GM23338 (cell line): ENCODE measurements around the gene C1orf74. TPM values are rescaled to one million over a fixed set of nuclear protein-coding genes. Genes with fewer than 3 reads are reported as not detected.

Experiments used
- ATAC-seq: fragments of 200-7000 bp; cut with Tn5 transposase; 3 replicates; pipeline ENCODE4 v1.9.1; 2020
- DNase-seq: peaks from one replicate; pipeline ENCODE4 v3.0.0-alpha.2; 2015; ENCODE audit warnings: low spot score
- H2AFZ ChIP-seq: fragments of 200-600 bp; sonication (generic); 2 replicates; pipeline ENCODE4 v1.8.0; 2016; ENCODE audit warnings: antibody characterized with exemption, mild to moderate bottlenecking, moderate library complexity
- H3F3A ChIP-seq: fragments of 200-600 bp; sonication (generic); replicated peaks from 2 replicates; pipeline ENCODE4 v1.8.0; 2017; ENCODE audit warnings: antibody characterized with exemption, mixed run types, low read depth
- H3K27ac ChIP-seq: fragments of 200-600 bp; sonication (generic); 2 replicates; pipeline ENCODE4 v1.6.1; 2016; ENCODE audit warnings: low read depth
- H3K27me3 ChIP-seq: fragments of 200-600 bp; sonication (generic); 2 replicates; pipeline ENCODE4 v1.8.0; 2016; ENCODE audit warnings: mild to moderate bottlenecking, mixed run types, moderate library complexity; ENCODE audit not compliant: insufficient read depth
- H3K36me3 ChIP-seq: fragments of 200-600 bp; sonication (generic); 2 replicates; pipeline ENCODE4 v1.8.0; 2016; ENCODE audit warnings: mild to moderate bottlenecking; ENCODE audit not compliant: insufficient read depth
- H3K4me1 ChIP-seq: fragments of 200-600 bp; sonication (generic); 2 replicates; pipeline ENCODE4 v1.8.0; 2016; ENCODE audit warnings: mild to moderate bottlenecking, moderate library complexity; ENCODE audit not compliant: insufficient read depth
- H3K4me2 ChIP-seq: fragments of 200-600 bp; sonication (generic); 2 replicates; pipeline ENCODE4 v1.7.1; 2017; ENCODE audit warnings: mixed run types
- H3K4me3 ChIP-seq: fragments of 200-600 bp; sonication (generic); 2 replicates; pipeline ENCODE4 v1.6.1; 2016; ENCODE audit warnings: mixed run types
- H3K79me2 ChIP-seq: fragments of 200-600 bp; sonication (generic); replicated peaks from 2 replicates; pipeline ENCODE4 v1.8.0; 2017; ENCODE audit warnings: mild to moderate bottlenecking; ENCODE audit not compliant: insufficient read depth
- H3K9me2 ChIP-seq: fragments of 200-600 bp; sonication (generic); 2 replicates; pipeline ENCODE4 v1.8.0; 2017; ENCODE audit not compliant: insufficient read depth
- H4K20me1 ChIP-seq: fragments of 200-600 bp; sonication (generic); replicated peaks from 2 replicates; pipeline ENCODE4 v1.8.0; 2017; ENCODE audit warnings: mild to moderate bottlenecking; ENCODE audit not compliant: insufficient read depth
- H3K27ac Mint-ChIP-seq: 2 replicates; pipeline ENCODE4 v1.8.0; 2020; ENCODE audit warnings: inconsistent platforms, mild to moderate bottlenecking, moderate library complexity, mixed read lengths
- H3K27me3 Mint-ChIP-seq: 3 replicates; pipeline ENCODE4 v1.8.0; 2022; ENCODE audit warnings: low read depth, mild to moderate bottlenecking, moderate library complexity, mixed read lengths, inconsistent platforms; ENCODE audit not compliant: insufficient read depth, poor library complexity
- H3K36me3 Mint-ChIP-seq: 3 replicates; pipeline ENCODE4 v1.8.0; 2021; ENCODE audit warnings: low read depth, mild to moderate bottlenecking, inconsistent platforms, moderate library complexity, mixed read lengths
- H3K4me1 Mint-ChIP-seq: 3 replicates; pipeline ENCODE4 v1.8.0; 2020; ENCODE audit warnings: mild to moderate bottlenecking, inconsistent platforms, mixed read lengths
- H3K4me3 Mint-ChIP-seq: 3 replicates; pipeline ENCODE4 v1.8.0; 2021; ENCODE audit warnings: moderate library complexity, mild to moderate bottlenecking, inconsistent platforms, mixed read lengths
- H3K9me3 Mint-ChIP-seq: 3 replicates; pipeline ENCODE4 v1.8.0; 2020; ENCODE audit warnings: moderate library complexity, mild to moderate bottlenecking, inconsistent platforms, mixed read lengths
- EZH2 ChIP-seq: fragments of 200-600 bp; sonication (generic); IDR thresholded peaks from one replicate; pipeline ENCODE4 v1.8.0; 2017; ENCODE audit warnings: antibody characterized with exemption, mild to moderate bottlenecking, low read depth; ENCODE audit not compliant: unreplicated experiment
- EZH2phosphoT487 ChIP-seq: fragments of 200-600 bp; sonication (generic); IDR thresholded peaks from one replicate; pipeline ENCODE4 v1.8.1; 2018; ENCODE audit warnings: antibody characterized with exemption; ENCODE audit not compliant: unreplicated experiment
- JUNB ChIP-seq: IDR thresholded peaks from one replicate; pipeline ENCODE4 v1.6.1; 2016; ENCODE audit warnings: antibody characterized with exemption; ENCODE audit not compliant: unreplicated experiment
- POLR2AphosphoS5 ChIP-seq: IDR thresholded peaks from 2 replicates; pipeline ENCODE4 v1.6.1; 2016; ENCODE audit warnings: antibody characterized with exemption, low read depth
- ZNF331 ChIP-seq: fragments of 250-450 bp; sonication (Bioruptor Pico); IDR thresholded peaks from 2 replicates; pipeline ENCODE4 v1.5.0; 2020; ENCODE audit warnings: low read depth, mild to moderate bottlenecking, moderate library complexity
- polyA plus RNA-seq: library from polyadenylated mRNA; unstranded; fragments of >200 nt; fragmentation: Nextera tagmentation; extraction: Ambion mirVana; gene quantifications from 2 replicates; pipeline ENCODE4 v1.2.1, GENCODE V29; 2016
- total RNA-seq: library from RNA; depleted of rRNA; stranded (reverse); fragments of >200 nt; shearing (Covaris generic); gene quantifications from 2 replicates; pipeline ENCODE4 v1.2.3, GENCODE V29; 2014
- TF ChIP-seq, protein P1 (sequence below): IDR thresholded peaks from 2 replicates; pipeline ENCODE4 v1.6.1; 2016; ENCODE audit warnings: antibody characterized with exemption
- TF ChIP-seq, protein P2 (sequence below): fragments of 250-450 bp; sonication (Bioruptor Pico); IDR thresholded peaks from 2 replicates; pipeline ENCODE4 v1.5.0; 2020; ENCODE audit warnings: mild to moderate bottlenecking, moderate library complexity
- TF ChIP-seq, protein P3 (sequence below), 2 experiments: fragments of 200-600 bp in 1 of 2; sonication (generic) in 1 of 2; conservative IDR thresholded peaks; 2 replicates each; pipeline versions ENCODE4 v1.5.1 to v1.6.1; 2016 to 2017; ENCODE audit warnings: antibody characterized with exemption in 2 of 2, low read depth in 2 of 2, mild to moderate bottlenecking in 2 of 2, moderate library complexity in 1 of 2

The C1orf74 gene
- total and polyA plus RNA-seq, 2 experiments from 2014 or later = 2.8 to 3.9 TPM

DNA sequence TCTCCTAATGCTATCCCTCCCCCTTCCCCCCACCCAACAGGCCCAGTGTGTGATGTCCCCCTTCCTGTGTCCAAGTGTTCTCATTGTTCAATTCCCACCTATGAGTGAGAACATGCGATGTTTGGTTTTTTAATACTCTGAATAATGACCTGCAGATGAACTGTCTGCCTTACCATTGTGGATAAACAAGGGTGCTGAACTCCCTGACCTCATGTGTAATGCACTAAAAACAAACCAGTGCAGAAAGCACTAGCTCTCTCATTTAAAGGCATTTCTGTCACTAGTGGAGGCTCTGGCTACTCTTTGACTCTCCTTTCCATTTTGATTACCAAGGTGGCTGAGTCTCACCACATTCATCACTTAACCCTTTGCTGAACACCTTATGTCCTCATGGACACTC, 51.6 kb downstream of the C1orf74 start:
- Mint-ChIP-seq H3K27ac (no peak overlapping the region), H3K4me1 (peaks cover 3% of the 10 kb centered on the region; the same call in 1 of the 3 replicates), H3K36me3 (no peaks in the 10 kb centered on the region), H3K4me3 (no peak overlapping the region), H3K9me3 (no peaks in the 10 kb centered on the region), H3K27me3 (peaks cover 2% of the 10 kb centered on the region)
- no peak overlapping the region for H3K27ac ChIP-seq
- no peak for ATAC-seq
- no peak for DNase-seq
- no peaks in the 10 kb centered on the region for H3K4me1 ChIP-seq
- H3K4me3 ChIP-seq = no peak overlapping the region
- no peaks in the 10 kb centered on the region for H3K79me2 ChIP-seq
- no peaks in the 10 kb centered on the region for H3K36me3 ChIP-seq
- TF ChIP-seq POLR2AphosphoS5 (no peak), ZNF331 (CRISPR knock-in tag) (no peak), EZH2 (no peak), JUNB (no peak), EZH2phosphoT487 (no peak)
- TF ChIP-seq, protein P1, sequence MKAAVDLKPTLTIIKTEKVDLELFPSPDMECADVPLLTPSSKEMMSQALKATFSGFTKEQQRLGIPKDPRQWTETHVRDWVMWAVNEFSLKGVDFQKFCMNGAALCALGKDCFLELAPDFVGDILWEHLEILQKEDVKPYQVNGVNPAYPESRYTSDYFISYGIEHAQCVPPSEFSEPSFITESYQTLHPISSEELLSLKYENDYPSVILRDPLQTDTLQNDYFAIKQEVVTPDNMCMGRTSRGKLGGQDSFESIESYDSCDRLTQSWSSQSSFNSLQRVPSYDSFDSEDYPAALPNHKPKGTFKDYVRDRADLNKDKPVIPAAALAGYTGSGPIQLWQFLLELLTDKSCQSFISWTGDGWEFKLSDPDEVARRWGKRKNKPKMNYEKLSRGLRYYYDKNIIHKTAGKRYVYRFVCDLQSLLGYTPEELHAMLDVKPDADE = no peak
- TF ChIP-seq, protein P2, sequence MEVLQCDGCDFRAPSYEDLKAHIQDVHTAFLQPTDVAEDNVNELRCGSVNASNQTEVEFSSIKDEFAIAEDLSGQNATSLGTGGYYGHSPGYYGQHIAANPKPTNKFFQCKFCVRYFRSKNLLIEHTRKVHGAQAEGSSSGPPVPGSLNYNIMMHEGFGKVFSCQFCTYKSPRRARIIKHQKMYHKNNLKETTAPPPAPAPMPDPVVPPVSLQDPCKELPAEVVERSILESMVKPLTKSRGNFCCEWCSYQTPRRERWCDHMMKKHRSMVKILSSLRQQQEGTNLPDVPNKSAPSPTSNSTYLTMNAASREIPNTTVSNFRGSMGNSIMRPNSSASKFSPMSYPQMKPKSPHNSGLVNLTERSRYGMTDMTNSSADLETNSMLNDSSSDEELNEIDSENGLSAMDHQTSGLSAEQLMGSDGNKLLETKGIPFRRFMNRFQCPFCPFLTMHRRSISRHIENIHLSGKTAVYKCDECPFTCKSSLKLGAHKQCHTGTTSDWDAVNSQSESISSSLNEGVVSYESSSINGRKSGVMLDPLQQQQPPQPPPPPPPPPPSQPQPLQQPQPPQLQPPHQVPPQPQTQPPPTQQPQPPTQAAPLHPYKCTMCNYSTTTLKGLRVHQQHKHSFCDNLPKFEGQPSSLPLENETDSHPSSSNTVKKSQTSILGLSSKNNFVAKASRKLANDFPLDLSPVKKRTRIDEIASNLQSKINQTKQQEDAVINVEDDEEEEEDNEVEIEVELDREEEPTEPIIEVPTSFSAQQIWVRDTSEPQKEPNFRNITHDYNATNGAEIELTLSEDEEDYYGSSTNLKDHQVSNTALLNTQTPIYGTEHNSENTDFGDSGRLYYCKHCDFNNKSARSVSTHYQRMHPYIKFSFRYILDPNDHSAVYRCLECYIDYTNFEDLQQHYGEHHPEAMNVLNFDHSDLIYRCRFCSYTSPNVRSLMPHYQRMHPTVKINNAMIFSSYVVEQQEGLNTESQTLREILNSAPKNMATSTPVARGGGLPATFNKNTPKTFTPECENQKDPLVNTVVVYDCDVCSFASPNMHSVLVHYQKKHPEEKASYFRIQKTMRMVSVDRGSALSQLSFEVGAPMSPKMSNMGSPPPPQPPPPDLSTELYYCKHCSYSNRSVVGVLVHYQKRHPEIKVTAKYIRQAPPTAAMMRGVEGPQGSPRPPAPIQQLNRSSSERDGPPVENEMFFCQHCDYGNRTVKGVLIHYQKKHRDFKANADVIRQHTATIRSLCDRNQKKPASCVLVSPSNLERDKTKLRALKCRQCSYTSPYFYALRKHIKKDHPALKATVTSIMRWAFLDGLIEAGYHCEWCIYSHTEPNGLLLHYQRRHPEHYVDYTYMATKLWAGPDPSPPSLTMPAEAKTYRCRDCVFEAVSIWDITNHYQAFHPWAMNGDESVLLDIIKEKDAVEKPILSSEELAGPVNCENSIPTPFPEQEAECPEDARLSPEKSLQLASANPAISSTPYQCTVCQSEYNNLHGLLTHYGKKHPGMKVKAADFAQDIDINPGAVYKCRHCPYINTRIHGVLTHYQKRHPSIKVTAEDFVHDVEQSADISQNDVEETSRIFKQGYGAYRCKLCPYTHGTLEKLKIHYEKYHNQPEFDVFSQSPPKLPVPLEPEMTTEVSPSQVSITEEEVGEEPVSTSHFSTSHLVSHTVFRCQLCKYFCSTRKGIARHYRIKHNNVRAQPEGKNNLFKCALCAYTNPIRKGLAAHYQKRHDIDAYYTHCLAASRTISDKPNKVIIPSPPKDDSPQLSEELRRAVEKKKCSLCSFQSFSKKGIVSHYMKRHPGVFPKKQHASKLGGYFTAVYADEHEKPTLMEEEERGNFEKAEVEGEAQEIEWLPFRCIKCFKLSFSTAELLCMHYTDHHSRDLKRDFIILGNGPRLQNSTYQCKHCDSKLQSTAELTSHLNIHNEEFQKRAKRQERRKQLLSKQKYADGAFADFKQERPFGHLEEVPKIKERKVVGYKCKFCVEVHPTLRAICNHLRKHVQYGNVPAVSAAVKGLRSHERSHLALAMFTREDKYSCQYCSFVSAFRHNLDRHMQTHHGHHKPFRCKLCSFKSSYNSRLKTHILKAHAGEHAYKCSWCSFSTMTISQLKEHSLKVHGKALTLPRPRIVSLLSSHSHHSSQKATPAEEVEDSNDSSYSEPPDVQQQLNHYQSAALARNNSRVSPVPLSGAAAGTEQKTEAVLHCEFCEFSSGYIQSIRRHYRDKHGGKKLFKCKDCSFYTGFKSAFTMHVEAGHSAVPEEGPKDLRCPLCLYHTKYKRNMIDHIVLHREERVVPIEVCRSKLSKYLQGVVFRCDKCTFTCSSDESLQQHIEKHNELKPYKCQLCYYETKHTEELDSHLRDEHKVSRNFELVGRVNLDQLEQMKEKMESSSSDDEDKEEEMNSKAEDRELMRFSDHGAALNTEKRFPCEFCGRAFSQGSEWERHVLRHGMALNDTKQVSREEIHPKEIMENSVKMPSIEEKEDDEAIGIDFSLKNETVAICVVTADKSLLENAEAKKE (CRISPR knock-in tag) = no peak
- TF ChIP-seq, protein P3, sequence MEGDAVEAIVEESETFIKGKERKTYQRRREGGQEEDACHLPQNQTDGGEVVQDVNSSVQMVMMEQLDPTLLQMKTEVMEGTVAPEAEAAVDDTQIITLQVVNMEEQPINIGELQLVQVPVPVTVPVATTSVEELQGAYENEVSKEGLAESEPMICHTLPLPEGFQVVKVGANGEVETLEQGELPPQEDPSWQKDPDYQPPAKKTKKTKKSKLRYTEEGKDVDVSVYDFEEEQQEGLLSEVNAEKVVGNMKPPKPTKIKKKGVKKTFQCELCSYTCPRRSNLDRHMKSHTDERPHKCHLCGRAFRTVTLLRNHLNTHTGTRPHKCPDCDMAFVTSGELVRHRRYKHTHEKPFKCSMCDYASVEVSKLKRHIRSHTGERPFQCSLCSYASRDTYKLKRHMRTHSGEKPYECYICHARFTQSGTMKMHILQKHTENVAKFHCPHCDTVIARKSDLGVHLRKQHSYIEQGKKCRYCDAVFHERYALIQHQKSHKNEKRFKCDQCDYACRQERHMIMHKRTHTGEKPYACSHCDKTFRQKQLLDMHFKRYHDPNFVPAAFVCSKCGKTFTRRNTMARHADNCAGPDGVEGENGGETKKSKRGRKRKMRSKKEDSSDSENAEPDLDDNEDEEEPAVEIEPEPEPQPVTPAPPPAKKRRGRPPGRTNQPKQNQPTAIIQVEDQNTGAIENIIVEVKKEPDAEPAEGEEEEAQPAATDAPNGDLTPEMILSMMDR (conservative IDR thresholded peaks at IDR 0.05; ENCODE audit: low read depth in 2 of 2) = no peak
- no peaks in the 10 kb centered on the region for H3K9me2 ChIP-seq
- no peak overlapping the region for H2AFZ ChIP-seq
- no peak overlapping the region for H3K4me2 ChIP-seq
- H3F3A ChIP-seq = no peaks in the 10 kb centered on the region
- no peaks in the 10 kb centered on the region for H3K27me3 ChIP-seq
- no peaks in the 10 kb centered on the region for H4K20me1 ChIP-seq
